Pons (tissue), 1 donor: ENCODE data around the gene BMP10.

Experiments
- DNase-seq: peaks from one replicate; pipeline ENCODE4 v3.0.0-alpha.2; 2016; ENCODE audit warnings: low spot score

BMP10 gene

DNA sequence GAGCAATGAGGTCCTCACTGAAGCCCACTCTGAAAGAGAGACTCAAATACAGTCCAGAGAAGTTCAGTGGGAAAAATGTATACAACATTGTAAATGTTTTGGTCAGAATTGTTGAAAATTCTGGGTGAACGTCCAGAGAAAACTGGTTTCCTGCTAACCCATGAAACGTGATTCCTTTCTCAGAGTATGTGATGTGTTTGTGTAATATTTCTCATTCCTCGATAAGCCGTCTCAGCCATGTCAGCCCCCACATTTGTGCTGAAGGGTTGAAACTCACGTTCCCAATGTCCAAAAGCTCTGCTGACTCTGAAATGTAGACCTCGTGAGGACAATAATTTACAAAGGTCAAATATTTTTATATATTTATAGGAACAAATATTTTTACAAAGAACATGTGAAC, 51.6 kb downstream of the BMP10 start:
- DNase-seq: no peak

DNA sequence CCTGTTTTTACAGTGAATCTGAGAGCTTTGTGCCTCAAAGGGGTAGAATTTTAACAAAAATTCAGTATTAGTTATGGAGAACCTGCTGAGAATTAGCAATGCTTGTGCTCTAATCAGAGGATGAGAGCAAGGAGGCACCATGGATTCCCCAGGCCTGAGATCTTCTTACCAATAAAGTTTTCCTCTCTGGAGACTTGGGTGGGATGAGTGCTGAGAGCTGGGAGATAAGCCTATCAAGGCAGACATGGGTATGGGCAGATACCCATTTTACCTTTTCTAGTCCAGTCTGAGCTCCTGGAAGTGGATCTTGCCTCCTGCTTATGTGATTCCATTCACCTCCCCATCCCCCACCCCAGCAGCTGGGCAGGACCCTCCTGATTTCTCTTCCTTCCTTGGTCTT, 53.9 kb downstream of the BMP10 start:
- no peak for DNase-seq
